ENCODE data around the gene DBNDD1.

The DBNDD1 gene

DNA sequence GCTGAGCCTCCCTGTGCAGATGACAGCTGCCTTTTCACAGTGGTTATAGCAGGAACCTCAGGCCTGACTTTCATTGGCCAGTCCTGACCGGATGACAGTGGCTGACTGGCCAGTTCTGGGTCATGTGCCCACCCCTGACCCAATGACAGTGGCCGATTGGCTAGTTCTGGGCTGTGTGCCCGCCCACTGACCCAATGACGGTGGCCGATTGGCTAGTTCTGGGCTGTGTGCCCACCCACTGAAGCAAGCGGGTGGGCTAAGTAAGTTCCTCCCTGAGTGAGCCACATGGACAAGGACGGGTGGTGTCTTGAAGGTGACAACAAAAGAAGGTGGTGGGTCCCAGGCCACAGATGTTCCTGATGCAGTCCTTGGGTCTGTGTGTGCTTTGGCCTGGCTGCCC lies 61.2 kb downstream of the DBNDD1 start:
- no peak for DNase-seq

DNA sequence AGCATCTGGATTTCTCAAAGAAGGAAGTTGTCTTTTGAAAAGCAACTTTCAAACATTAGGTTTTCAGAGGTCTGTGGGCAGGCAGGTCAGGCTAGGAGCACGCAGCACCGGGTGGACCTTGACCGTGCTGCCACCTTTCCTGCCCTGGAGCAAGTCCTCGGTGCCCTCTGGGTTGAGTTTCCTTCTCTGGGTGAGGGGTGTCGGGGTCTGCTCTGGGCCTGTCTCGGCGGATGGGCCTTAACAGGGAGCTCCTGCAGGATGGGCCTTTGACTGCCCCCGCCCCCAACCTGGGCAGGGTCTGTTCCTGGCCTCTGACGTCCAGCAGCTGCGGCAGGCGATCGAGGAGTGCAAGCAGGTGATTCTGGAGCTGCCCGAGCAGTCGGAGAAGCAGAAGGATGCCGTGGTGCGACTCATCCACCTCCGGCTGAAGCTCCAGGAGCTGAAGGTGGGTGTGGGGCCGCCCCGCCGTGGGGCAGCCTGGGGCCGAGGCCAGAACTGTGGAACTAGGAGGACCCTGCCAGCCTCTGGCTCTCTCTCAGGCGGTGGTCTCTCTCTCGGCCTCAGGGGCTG lies 62.0 kb downstream of the DBNDD1 start:
- no peak for DNase-seq

DNA sequence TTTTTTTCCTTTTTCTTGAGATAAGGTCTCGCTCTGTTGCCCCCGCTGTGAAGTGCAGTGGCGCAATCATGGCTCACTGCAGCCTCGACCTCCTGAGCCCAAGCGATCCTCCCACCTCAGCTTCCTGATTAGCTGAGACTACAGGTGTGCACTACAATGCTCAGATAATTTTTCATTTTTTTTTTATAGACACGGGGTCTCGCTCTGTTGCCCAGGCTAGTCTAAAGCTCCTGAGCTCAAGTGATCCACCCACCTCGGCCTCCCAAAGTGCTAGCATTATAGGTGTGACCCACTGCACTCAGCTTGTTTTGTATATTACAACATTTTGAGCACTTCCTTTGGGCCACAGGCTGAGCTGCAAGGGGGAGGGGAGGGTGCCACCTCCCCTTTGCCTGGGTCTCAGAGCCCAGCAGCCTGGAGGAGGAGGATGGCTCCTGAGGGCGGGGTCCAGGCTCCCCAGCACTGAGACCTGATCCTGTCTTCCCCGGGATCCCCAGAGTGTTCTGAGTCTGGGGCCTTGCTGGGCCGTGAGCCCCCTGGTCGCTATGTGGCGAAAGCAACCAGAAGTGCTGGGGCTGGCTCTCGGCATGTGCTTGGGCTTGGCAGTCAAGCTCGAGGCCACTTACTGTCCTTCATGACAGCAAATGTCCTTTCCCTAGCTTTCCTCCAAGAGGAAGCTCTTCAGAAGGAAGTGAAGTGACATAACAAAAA lies 62.6 kb downstream of the DBNDD1 start:
- DNase-seq, result no peak

DNA sequence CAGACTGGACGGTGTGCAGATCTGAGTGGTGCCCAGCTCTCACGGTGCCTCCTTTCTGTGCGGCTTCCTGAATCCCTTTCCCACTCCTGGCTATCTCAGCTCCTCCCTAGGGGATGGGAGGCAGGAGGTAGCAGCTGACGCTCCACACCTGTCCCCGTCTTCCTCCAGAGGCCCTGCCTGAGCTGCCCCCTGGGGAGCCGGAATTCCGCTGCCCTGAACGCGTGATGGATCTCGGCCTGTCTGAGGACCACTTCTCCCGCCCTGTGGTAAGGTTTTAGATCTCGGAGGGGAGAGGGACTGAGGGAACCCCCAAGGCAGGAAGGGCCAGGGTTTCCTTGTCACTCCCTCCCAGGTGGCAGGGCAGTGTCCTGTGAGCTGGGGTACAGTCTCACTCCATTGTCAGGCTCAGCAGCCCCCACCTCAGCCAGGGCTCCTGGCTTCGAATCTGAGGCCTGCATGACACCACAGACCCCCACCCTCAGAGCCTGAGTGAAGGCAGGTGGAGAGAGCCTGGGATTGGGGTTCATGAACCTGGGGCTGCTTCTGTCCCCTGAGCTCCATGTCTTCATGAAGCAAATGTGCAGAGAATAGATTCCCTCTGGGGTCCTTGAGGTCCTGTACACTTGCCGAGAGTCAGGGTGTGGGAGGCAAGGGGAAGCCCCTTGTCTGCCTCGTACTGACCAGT lies 64.1 kb downstream of the DBNDD1 start:
- DNase-seq, result no peak
